Measurements from ENCODE around the gene ZKSCAN1. TPM values are rescaled to one million over a fixed set of nuclear protein-coding genes. Genes with fewer than 3 reads are reported as not detected.

ZKSCAN1 gene
- polyA plus RNA-seq, 3 donors = 10.4 to 24.3 (median 10.7) TPM

DNA sequence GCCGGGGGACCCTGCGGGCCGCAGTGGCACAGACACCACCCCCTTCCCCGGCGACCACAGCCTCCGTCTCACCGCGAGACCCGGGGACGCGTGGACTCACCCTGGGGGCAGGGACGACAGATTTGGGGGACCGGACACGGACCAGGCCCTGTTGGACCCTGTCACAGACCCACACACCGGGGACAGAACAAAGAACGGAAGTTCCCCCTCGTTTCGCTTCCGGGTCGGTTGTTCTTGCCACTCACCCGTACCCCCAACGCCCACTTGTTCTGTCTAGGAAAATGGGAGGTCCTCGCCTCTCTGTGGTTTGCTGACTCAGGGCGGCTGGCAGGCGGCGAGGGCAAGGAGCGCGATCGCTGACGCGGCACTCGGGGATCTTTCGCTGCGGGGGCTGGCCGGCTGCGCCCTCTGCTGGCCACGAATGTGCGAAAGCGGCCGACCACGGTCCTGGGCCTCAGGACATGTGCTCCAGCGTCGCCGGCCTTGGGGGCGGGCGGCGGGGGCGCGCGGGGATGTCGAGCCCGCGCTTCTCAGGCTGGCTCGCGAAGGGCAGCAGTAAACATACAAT lies 66.2 kb downstream of the ZKSCAN1 start, which contains the start of gene ZNF3:
Gene ZNF3, minus strand, starts transcription at position 189 of the 568 bp plus-strand sequence. CDS start 4,366 bp downstream, outside the sequence.
- H3K9me3 Mint-ChIP-seq = peaks cover 0 to 5% (median 0%) of the 10 kb centered on the region in 7 donors

DNA sequence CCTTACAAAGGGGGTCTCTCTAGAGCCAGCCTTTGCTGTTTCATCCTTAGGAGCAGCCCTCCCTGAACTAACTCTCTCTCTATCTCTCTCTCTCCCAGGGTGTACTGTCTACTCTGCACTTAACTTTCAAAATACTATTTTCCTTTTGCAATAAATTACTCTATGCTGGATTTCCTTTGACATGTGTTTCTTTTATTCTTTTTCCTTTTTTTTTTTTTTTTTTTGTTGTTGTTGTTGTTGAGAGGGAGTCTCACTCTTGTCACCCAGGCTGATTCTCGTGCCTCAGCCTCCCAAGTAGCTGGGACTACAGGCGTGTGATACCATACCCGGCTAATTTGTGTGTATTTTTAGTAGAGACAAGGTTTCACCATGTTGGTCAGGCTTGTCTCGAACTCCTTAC lies 67.6 kb downstream of the ZKSCAN1 start:
- H3K27me3 Mint-ChIP-seq (ENCODE audit: low read depth in 3 of 3) = peaks cover 8 to 15% (median 13%) of the 10 kb centered on the region in 3 donors
- TF ChIP-seq, protein P1, sequence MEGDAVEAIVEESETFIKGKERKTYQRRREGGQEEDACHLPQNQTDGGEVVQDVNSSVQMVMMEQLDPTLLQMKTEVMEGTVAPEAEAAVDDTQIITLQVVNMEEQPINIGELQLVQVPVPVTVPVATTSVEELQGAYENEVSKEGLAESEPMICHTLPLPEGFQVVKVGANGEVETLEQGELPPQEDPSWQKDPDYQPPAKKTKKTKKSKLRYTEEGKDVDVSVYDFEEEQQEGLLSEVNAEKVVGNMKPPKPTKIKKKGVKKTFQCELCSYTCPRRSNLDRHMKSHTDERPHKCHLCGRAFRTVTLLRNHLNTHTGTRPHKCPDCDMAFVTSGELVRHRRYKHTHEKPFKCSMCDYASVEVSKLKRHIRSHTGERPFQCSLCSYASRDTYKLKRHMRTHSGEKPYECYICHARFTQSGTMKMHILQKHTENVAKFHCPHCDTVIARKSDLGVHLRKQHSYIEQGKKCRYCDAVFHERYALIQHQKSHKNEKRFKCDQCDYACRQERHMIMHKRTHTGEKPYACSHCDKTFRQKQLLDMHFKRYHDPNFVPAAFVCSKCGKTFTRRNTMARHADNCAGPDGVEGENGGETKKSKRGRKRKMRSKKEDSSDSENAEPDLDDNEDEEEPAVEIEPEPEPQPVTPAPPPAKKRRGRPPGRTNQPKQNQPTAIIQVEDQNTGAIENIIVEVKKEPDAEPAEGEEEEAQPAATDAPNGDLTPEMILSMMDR (IDR thresholded peaks at IDR 0.05) = no peak
- no peaks in the 10 kb centered on the region for H3K27me3 ChIP-seq (ENCODE audit: control insufficient read depth in 2 of 2, insufficient read depth in 2 of 2, low read length in 2 of 2)
- intact Hi-C loops (cut with micrococcal nuclease) = loop anchor here (10.0 kb wide), 1 partner anchor 68 kb away; the partner anchor contains the start of gene ZKSCAN1 (in 2 of the 2)
- no peak overlapping the region for H2AFZ ChIP-seq (ENCODE audit: insufficient read depth, low read depth, low read length, poor library complexity, severe bottlenecking)
- no peak for DNase-seq
- no CpG with 5 or more reads among the region's 4 CpGs for WGBS (ENCODE audit: insufficient coverage)
- peaks cover 36 to 42% of the 10 kb centered on the region in 2 donors for H3K4me1 ChIP-seq (ENCODE audit: control insufficient read depth in 1 of 2, insufficient read depth in 2 of 2, low read length in 2 of 2)
- peaks cover 17% of the 10 kb centered on the region for H4K20me1 ChIP-seq (ENCODE audit: insufficient read depth, low read length)
- H3K36me3 Mint-ChIP-seq = peaks cover 5 to 18% of the 10 kb centered on the region in 2 donors
- H3K9ac ChIP-seq (ENCODE audit: insufficient read depth, low read length, poor library complexity, severe bottlenecking) = no peak overlapping the region
- H3K27ac Mint-ChIP-seq = peak overlapping the region; percentile 84 to 96 (median 93)
- H3K36me3 ChIP-seq (replicated peaks in 1 of 2; ENCODE audit: control insufficient read depth in 1 of 2, insufficient read depth in 2 of 2, low read length in 2 of 2) = peaks cover 3 to 16% of the 10 kb centered on the region in 2 donors
- H3K27ac ChIP-seq (ENCODE audit: low read depth in 1 of 2, low read length in 2 of 2) = peak overlapping the region in 1 of 2 donors; percentile 76
- no peaks in the 10 kb centered on the region for H3K9me3 ChIP-seq (replicated peaks in 1 of 2; ENCODE audit: control insufficient read depth in 1 of 2, insufficient read depth in 1 of 2, low read length in 2 of 2)
- H3K4me1 Mint-ChIP-seq = peaks cover 37% of the 10 kb centered on the region
- peaks cover 0 to 5% (median 0%) of the 10 kb centered on the region in 7 donors for H3K9me3 Mint-ChIP-seq
- peak overlapping the region; percentile 65 for H3K4me2 ChIP-seq (replicated peaks; ENCODE audit: extremely low read depth, low read length, poor library complexity, severe bottlenecking)
- H3K4me3 ChIP-seq (replicated peaks in 1 of 3; ENCODE audit: low read depth in 2 of 3, low read length in 3 of 3) = peak overlapping the region in 1 of 3 experiments; percentile 94
- H3K4me3 Mint-ChIP-seq = peak overlapping the region; percentile 76 to 82
- peaks cover 35% of the 10 kb centered on the region for H3K79me2 ChIP-seq (ENCODE audit: insufficient read depth, low read length)

More for the DNA sequence above, 66.2 kb downstream of the ZKSCAN1 start, which contains the start of gene ZNF3:
- peak within 1 kb of the TSS; percentile 44 to 94 (median 81) for H3K4me3 ChIP-seq (replicated peaks in 1 of 3; ENCODE audit: low read depth in 2 of 3, low read length in 3 of 3)
- H3K9ac ChIP-seq (ENCODE audit: insufficient read depth, low read length, poor library complexity, severe bottlenecking) = peak within 1 kb of the TSS; percentile 86
- peaks cover 17% of the 10 kb centered on the region for H4K20me1 ChIP-seq (ENCODE audit: insufficient read depth, low read length)
- H3K27ac ChIP-seq (ENCODE audit: low read depth in 1 of 2, low read length in 2 of 2) = peak within 1 kb of the TSS; percentile 69 to 86
- peak; percentile 98 to 99 (median 99) for DNase-seq
- peaks cover 36 to 40% of the 10 kb centered on the region in 2 donors for H3K4me1 ChIP-seq (ENCODE audit: control insufficient read depth in 1 of 2, insufficient read depth in 2 of 2, low read length in 2 of 2)
- H3K4me1 Mint-ChIP-seq = peaks cover 37% of the 10 kb centered on the region
- H3K4me2 ChIP-seq (replicated peaks; ENCODE audit: extremely low read depth, low read length, poor library complexity, severe bottlenecking) = peak within 1 kb of the TSS; percentile 94
- H3K27me3 Mint-ChIP-seq (ENCODE audit: low read depth in 3 of 3) = peaks cover 8 to 15% (median 13%) of the 10 kb centered on the region in 3 donors
- peaks cover 44% of the 10 kb centered on the region for H3K79me2 ChIP-seq (ENCODE audit: insufficient read depth, low read length)
- peaks cover 12 to 27% of the 10 kb centered on the region in 2 donors for H3K36me3 Mint-ChIP-seq
- no peaks in the 10 kb centered on the region for H3K27me3 ChIP-seq (ENCODE audit: control insufficient read depth in 2 of 2, insufficient read depth in 2 of 2, low read length in 2 of 2)
- H3K4me3 Mint-ChIP-seq = peak within 1 kb of the TSS; percentile 82 to 92
- H2AFZ ChIP-seq (ENCODE audit: insufficient read depth, low read depth, low read length, poor library complexity, severe bottlenecking) = peak within 1 kb of the TSS; percentile 81
- TF ChIP-seq, protein P1 (IDR thresholded peaks at IDR 0.05) = peak; percentile 95
- intact Hi-C loops (cut with micrococcal nuclease) = loop anchor here (10.0 kb wide), 1 partner anchor 67 kb away; the partner anchor contains the start of gene ZKSCAN1 (in 2 of the 2)
- H3K27ac Mint-ChIP-seq = peak within 1 kb of the TSS; percentile 89 to 96 (median 93)
- no peaks in the 10 kb centered on the region for H3K9me3 ChIP-seq (replicated peaks in 1 of 2; ENCODE audit: control insufficient read depth in 1 of 2, insufficient read depth in 1 of 2, low read length in 2 of 2)
- peaks cover 11 to 29% of the 10 kb centered on the region in 2 donors for H3K36me3 ChIP-seq (replicated peaks in 1 of 2; ENCODE audit: control insufficient read depth in 1 of 2, insufficient read depth in 2 of 2, low read length in 2 of 2)
- under 1% methylated on average over 41 of the region's 55 CpGs for WGBS (ENCODE audit: insufficient coverage)
